Transverse colon (tissue), 4 donors: ENCODE results near the gene CEACAM7. TPM values are rescaled to one million over a fixed set of nuclear protein-coding genes. Genes with fewer than 3 reads are reported as not detected.

Experiments
- DNase-seq: peaks from one replicate; pipeline ENCODE4 v3.0.0-alpha.2; 2019
- H3K27ac ChIP-seq, 4 donors: fragments of 200-600 bp; sonication (generic); 2 replicates each; pipeline ENCODE4 v1.5.1; 2016 to 2018; ENCODE audit warnings: inconsistent platforms in 4 of 4
- H3K27me3 ChIP-seq: fragments of 200-600 bp; sonication (generic); 2 replicates; pipeline ENCODE4 v1.5.1; 2017; ENCODE audit warnings: inconsistent platforms
- H3K36me3 ChIP-seq, 4 donors: fragments of 200-600 bp; sonication (generic); 2 replicates each; pipeline ENCODE4 v1.5.1; 2017 to 2019; ENCODE audit warnings: inconsistent platforms in 4 of 4
- H3K4me1 ChIP-seq, 4 donors: fragments of 200-600 bp; sonication (generic); 2 replicates each; pipeline ENCODE4 v1.5.1; 2017 to 2020; ENCODE audit warnings: inconsistent platforms in 4 of 4
- H3K4me3 ChIP-seq, 4 donors: fragments of 200-600 bp; sonication (generic); 1 replicate in 1 of 4; 2 replicates in 3 of 4; pipeline versions ENCODE4 v1.5.1 to v1.6.1; 2017 to 2019; ENCODE audit warnings: inconsistent platforms in 4 of 4
- H3K9me3 ChIP-seq, 2 donors: fragments of 200-600 bp; sonication (generic); 2 replicates each; pipeline ENCODE4 v1.5.1; 2017 to 2019; ENCODE audit warnings: inconsistent platforms in 2 of 2
- CTCF ChIP-seq, 5 experiments: fragments of 200-600 bp in 3 of 5; fragments of 450-650 bp in 2 of 5; sonication (generic) in 3 of 5; IDR thresholded peaks; 1 replicate in 2 of 5; 2 replicates in 3 of 5; pipeline ENCODE4 v1.5.1; 2016 to 2017; ENCODE audit warnings: antibody characterized with exemption in 5 of 5, inconsistent platforms in 3 of 5, mild to moderate bottlenecking in 2 of 5, moderate library complexity in 1 of 5
- EP300 ChIP-seq: sonication (generic); formaldehyde crosslinking; IDR thresholded peaks from one replicate; pipeline ENCODE4 v1.6.1; 2017; ENCODE audit warnings: antibody characterized with exemption, low read depth
- POLR2A ChIP-seq: fragments of 450-650 bp; IDR thresholded peaks from one replicate; pipeline ENCODE4 v1.6.1; 2016; ENCODE audit warnings: antibody characterized with exemption, mild to moderate bottlenecking, moderate library complexity
- POLR2AphosphoS5 ChIP-seq, 3 donors: sonication (generic); formaldehyde crosslinking; IDR thresholded peaks; one replicate each; pipeline ENCODE4 v1.6.1; 2016; ENCODE audit warnings: antibody characterized with exemption in 3 of 3
- whole genome bisulfite sequencing, 2 donors: methylation state at CpG; one replicate each; pipeline ENCODE4 v1.1.5; 2018; ENCODE audit warnings: low coverage in 1 of 2; 5-methylcytosine and 5-hydroxymethylcytosine counted together
- in situ Hi-C, 4 donors: fragments of 200-750 bp; cut with MboI; loops; one replicate each; pipeline versions ENCODE4 v1.15.0 to v1.15.1; 2017; ENCODE audit warnings: low sequenced_read_pairs in 3 of 4, low pct_ligation_motif_present in 1 of 4, low pct_unique_long_range_greater_than_20kb in 1 of 4
- intact Hi-C: fragments of 100-400 bp; cut with DNase I; formaldehyde crosslinking; loops from one replicate; pipeline ENCODE4 v1.15.1; 2023; ENCODE audit warnings: low total_unique reads
- total RNA-seq, 4 donors: library from RNA; depleted of rRNA; stranded (reverse); fragments of >200 nt; gene quantifications; one replicate each; pipeline ENCODE4 v1.1.0, GENCODE V29; 2016

CEACAM7 gene
- total RNA-seq, 4 donors from 2014 or later: 26.3 to 2,498 (median 1,946) TPM

- intact Hi-C loops (no loop called here), in situ Hi-C loops (no loop called here)
- Histone ChIP-seq H3K36me3 (no peaks in the 10 kb centered on the region), H3K9me3 (no peaks in the 10 kb centered on the region), H3K4me1 (peaks cover 3 to 29% (median 19%) of the 10 kb centered on the region in 4 donors), H3K27me3 (peaks cover 10% of the 10 kb centered on the region), H3K27ac (no peak overlapping the region), H3K4me3 (no peak overlapping the region)
- TF ChIP-seq POLR2AphosphoS5 (IDR thresholded peaks at IDR 0.05): no peak
- TF ChIP-seq CTCF (IDR thresholded peaks at IDR 0.05): no peak
- no peak for TF ChIP-seq POLR2A
- no peak for TF ChIP-seq EP300
- WGBS, 2 donors: 84% methylated on average over 8 of the region's 8 CpGs; no CpG with 5 or more reads in 1 of the 2 donors
- DNase-seq: peak; percentile 5
These were observed 15.7 kb upstream of the CEACAM7 start for GRCh38 chr19:41703602-41704293.

GRCh38 chr19:41702171-41702651 lies 14.1 kb upstream of the CEACAM7 start:
- Histone ChIP-seq H3K27ac (no peak overlapping the region), H3K9me3 (no peaks in the 10 kb centered on the region), H3K4me3 (no peak overlapping the region), H3K27me3 (peaks cover 10% of the 10 kb centered on the region), H3K36me3 (no peaks in the 10 kb centered on the region), H3K4me1 (peaks cover 0 to 32% (median 15%) of the 10 kb centered on the region in 4 donors)
- in situ Hi-C loops: no loop called here
- intact Hi-C loops: no loop called here
- DNase-seq: no peak
- 59 to 67% methylated on average over 1 to 3 of the region's 3 CpGs for WGBS, 2 donors
- no peak for TF ChIP-seq POLR2A
- TF ChIP-seq CTCF (IDR thresholded peaks at IDR 0.05): no peak
- TF ChIP-seq POLR2AphosphoS5 (IDR thresholded peaks at IDR 0.05): no peak
- no peak for TF ChIP-seq EP300

- no peaks in the 10 kb centered on the region for H3K36me3 ChIP-seq
- TF ChIP-seq EP300: no peak
- peak; percentile 28 to 75 (median 59) for TF ChIP-seq CTCF (IDR thresholded peaks at IDR 0.05)
- TF ChIP-seq POLR2A: no peak
- TF ChIP-seq POLR2AphosphoS5 (IDR thresholded peaks at IDR 0.05): no peak
- H3K27me3 ChIP-seq: peaks cover 10% of the 10 kb centered on the region
- DNase-seq: peak; percentile 70
- no peak overlapping the region for H3K27ac ChIP-seq
- no peak overlapping the region for H3K4me3 ChIP-seq
- intact Hi-C loops (no loop called here), in situ Hi-C loops (no loop called here)
- H3K4me1 ChIP-seq: peaks cover 0 to 29% (median 15%) of the 10 kb centered on the region in 4 donors
- WGBS, 2 donors: 0 to 50% methylated on average over 1 to 9 of the region's 10 CpGs
- H3K9me3 ChIP-seq: no peaks in the 10 kb centered on the region
These were observed 13.5 kb upstream of the CEACAM7 start for GRCh38 chr19:41701401-41702075.

GRCh38 chr19:41700381-41701195 lies 12.5 kb upstream of the CEACAM7 start:
- intact Hi-C loops: no loop called here

More at GRCh38 chr19:41700381-41701195, 12.5 kb upstream of the CEACAM7 start:
- Histone ChIP-seq H3K27ac (no peak overlapping the region), H3K27me3 (peaks cover 1% of the 10 kb centered on the region), H3K36me3 (no peaks in the 10 kb centered on the region), H3K4me3 (no peak overlapping the region), H3K4me1 (peaks cover 0 to 29% (median 15%) of the 10 kb centered on the region in 4 donors), H3K9me3 (no peaks in the 10 kb centered on the region)
- WGBS, 2 donors: 79 to 81% methylated on average over 6 to 13 of the region's 13 CpGs
- peak; percentile 6 for DNase-seq
- TF ChIP-seq CTCF (IDR thresholded peaks at IDR 0.05) (no peak), POLR2AphosphoS5 (IDR thresholded peaks at IDR 0.05) (no peak), POLR2A (no peak), EP300 (no peak)
- in situ Hi-C loops: no loop called here
